Right lobe of liver (tissue), 4 donors: ENCODE results near the gene HADHB.

ENCODE experiments used
- POLR2A ChIP-seq: fragments of 450-650 bp; IDR thresholded peaks from one replicate; pipeline ENCODE4 v1.6.1; 2017; ENCODE audit warnings: antibody characterized with exemption, mild to moderate bottlenecking
- TF ChIP-seq, protein P1 (sequence below), 4 donors: fragments of 200-600 bp in 3 of 4; fragments of 450-650 bp in 1 of 4; IDR thresholded peaks; one replicate each; pipeline versions ENCODE4 v1.5.1 to v1.8.0; 2016 to 2022; ENCODE audit warnings: antibody characterized with exemption in 4 of 4, mild to moderate bottlenecking in 2 of 4
- donor health status: DM: no; HTN: no; CAD: no.
- donor health status: DM: no; HTN: no; CAD: no.
- donor health status: DM: no; HTN: yes; CAD: no.

DNA sequence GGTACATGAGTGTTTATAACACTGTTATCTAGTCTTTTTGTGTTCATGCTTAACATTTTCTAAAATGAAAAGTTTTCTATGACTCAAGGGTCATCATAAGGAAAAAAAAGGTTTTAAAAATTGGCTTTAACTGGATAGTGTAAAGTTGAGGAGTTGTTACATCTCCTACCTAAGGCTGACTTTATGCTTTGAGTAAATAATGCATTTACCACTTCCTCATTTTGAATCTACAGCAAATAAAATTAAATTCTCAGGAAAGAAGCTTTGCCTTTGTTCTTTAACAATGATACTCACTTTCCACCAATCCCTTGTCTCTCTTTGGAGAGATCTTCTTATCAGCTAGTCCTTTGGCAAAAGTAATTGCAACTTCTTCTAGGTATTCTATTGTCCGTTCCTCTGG is 30.0 kb upstream of the HADHB start:
- TF ChIP-seq, protein P1, sequence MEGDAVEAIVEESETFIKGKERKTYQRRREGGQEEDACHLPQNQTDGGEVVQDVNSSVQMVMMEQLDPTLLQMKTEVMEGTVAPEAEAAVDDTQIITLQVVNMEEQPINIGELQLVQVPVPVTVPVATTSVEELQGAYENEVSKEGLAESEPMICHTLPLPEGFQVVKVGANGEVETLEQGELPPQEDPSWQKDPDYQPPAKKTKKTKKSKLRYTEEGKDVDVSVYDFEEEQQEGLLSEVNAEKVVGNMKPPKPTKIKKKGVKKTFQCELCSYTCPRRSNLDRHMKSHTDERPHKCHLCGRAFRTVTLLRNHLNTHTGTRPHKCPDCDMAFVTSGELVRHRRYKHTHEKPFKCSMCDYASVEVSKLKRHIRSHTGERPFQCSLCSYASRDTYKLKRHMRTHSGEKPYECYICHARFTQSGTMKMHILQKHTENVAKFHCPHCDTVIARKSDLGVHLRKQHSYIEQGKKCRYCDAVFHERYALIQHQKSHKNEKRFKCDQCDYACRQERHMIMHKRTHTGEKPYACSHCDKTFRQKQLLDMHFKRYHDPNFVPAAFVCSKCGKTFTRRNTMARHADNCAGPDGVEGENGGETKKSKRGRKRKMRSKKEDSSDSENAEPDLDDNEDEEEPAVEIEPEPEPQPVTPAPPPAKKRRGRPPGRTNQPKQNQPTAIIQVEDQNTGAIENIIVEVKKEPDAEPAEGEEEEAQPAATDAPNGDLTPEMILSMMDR (IDR thresholded peaks at IDR 0.05), result no peak
- no peak for TF ChIP-seq POLR2A
